NCI-H128 (cell line): ENCODE data around the gene FAM120A.

Source experiments
- DNase-seq: peaks from one replicate; lab custom pipeline; 2025; ENCODE audit not compliant: unreplicated experiment; lab: John Stamatoyannopoulos, UW

FAM120A gene

DNA sequence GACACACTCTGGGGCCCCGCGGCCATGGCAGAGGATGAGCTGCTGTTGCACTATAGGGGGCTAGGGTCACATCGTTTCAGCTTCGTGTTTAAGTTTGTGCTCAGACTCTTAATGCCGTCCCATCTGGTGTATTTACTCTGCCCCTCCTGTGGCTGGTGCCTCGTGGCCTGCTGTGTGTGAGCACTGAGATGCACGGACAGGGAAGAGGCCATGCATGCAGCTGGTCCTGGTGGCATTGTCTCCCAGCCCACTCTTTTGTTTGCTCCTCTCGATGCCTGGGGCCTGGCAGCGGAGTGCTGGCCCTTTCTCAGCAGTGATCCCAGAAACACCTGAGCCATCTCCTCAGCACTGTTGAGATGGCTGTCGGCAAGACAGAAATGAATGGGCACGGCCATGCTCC, 94.9 kb downstream of the FAM120A start:
- DNase-seq = no peak

DNA sequence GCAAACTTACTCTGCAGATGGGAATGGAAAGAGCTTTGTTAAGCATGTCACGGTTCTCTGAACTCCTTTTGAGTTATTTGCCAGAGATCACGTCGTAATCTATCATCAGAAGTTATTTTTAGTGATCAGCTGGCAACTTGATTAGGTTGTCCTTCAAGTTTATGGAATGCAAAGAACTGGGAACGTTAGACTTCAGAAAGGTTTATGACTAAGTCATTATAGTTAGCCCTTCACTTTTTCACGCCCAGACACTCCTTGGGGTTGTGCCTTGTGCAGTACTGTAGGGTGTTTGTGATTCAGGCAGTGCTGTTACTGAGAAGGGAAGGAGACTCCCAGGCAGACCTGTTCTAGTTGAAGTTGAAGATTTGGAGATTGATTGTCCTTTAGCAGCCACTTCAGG, 98.1 kb downstream of the FAM120A start:
- DNase-seq = no peak

DNA sequence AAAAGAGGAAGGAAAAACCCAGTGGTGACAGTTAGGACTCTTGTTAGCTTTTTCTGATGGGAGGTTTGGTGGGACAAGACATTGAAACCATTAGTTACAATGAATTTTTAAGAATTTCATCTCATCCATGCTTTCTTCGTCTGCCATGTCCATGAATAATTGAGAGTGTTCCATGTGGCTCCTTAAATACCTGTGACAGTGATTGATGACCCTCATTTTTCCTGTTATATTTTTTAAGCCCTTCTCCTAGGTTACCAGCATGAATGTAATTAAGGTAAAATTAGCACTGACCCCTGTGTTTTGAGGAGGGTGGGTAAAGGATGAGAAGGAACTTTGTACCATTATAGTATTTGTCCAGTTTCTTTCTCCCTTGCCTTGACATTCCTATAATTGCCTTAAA, 101.4 kb downstream of the FAM120A start:
- no peak for DNase-seq

DNA sequence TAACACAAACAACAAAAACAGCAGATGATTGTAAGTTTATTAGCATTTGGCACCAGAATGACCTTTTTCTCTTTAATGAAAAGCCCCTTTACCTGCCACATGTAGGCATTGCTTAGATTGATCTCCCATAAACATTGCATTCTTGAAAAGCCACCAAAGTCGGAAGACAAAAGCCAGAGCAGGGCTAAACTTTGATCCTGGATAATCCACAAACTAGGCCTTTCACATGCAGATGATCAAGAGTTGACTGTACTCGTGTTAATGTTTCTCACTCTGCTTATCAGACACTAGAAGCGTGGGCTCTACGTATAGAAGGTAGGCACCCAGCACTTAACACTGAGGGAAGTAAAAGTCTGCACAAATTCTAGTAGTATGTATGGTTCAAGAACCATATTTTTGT, 103.9 kb downstream of the FAM120A start:
- no peak for DNase-seq

DNA sequence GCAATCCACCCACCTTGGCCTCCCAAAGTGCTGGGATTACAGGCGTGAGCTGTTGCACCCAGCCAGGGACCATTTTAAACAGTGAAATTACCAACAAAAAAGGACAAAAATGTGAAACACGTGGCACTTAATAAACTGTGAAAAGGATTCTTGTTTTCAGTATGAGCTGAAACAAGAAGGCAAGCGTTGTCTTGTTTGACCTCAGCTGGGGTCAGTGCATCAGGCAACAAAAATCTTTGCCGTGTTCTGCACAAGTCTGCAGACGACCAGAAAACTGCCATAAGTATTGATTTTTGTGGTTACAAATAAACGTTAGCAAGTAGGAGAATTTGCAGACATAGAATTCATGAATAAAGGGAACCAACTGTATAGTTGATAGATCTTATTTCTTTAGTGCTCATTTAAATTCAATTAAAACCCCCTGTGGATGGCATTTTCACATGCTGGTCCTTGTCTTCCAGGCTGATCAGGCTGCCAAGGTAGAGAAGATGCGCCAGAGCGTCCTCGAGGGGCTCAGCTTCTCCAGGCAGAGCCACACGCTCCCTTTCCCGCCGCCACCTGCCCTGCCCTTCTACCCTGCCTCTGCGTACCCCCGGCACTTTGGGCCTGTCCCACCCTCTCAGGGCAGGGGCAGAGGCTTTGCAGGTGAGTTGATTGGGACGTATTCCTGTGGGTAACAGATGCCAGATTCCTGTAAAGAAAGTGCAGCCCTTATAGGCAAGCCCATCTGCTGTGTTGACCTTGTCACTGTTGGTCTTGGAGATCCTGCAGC, 106.1 kb downstream of the FAM120A start:
- DNase-seq = no peak

DNA sequence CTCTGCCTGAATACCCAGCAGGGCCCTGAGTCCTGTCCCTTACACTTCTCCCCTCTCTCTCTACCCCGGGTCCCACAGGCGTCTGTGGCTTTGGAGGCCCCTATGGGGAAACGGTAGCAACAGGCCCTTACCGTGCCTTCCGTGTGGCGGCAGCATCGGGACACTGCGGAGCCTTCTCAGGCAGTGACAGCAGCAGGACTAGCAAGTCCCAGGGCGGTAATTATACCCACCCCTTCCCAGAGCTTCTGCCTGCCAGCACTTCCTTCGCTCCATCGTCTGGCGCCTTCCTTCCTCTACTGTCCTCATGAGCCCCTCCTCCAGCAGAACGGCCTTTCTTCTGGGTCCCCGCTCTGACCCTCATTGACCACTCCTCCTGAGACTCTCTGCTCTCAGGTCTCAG, 107.0 kb downstream of the FAM120A start:
- DNase-seq = no peak

DNA sequence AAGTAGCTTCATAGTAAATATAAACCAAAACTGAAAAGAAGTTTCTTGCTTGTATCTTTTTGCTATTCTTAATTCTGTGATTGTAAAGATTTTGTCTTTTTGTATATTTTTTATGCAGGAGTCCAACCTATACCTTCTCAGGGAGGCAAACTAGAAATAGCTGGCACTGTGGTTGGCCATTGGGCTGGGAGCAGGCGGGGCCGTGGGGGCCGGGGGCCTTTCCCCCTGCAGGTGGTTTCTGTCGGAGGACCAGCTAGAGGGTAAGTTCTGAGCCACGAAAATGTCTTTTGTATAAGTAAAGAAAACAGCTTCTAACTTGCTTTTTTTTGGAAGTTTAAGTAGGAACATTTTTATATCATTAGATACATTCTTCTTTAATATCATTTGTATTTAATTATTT, 109.5 kb downstream of the FAM120A start:
- DNase-seq = no peak

DNA sequence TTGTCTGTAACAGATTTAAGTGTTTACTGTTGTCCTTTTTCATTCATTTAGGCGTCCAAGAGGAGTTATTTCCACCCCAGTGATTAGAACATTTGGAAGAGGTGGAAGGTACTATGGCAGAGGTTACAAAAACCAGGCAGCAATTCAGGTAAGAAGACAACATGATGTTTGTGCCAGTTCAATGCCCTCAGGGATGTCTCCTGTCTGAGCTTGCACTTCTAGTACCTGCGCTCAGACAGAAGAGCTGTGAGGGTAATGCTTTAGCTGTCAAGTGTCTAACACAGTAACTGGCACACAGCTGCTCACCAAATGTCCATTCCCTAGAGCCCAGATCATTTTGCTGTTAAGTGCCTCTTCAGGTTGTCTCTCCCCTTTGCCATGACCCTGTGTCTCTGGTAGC, 110.7 kb downstream of the FAM120A start:
- no peak for DNase-seq

DNA sequence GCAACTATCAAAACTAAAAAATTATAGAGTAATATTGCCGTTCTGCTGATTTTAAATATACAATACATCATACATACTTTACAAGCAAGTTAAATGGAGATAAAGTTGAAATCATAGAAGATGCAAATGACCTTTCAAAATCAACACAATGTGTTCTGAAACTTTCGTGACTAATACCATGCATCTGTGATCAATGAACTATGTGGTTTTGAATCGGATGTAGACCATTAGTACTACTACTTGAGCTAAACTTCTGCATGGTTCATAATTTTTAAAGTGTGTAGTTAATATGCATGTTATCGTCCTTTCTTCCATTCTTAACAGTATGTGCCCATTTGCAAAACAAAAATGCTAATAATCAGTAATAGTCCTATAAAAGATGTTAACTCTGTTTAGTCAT, 113.6 kb downstream of the FAM120A start:
- no peak for DNase-seq

DNA sequence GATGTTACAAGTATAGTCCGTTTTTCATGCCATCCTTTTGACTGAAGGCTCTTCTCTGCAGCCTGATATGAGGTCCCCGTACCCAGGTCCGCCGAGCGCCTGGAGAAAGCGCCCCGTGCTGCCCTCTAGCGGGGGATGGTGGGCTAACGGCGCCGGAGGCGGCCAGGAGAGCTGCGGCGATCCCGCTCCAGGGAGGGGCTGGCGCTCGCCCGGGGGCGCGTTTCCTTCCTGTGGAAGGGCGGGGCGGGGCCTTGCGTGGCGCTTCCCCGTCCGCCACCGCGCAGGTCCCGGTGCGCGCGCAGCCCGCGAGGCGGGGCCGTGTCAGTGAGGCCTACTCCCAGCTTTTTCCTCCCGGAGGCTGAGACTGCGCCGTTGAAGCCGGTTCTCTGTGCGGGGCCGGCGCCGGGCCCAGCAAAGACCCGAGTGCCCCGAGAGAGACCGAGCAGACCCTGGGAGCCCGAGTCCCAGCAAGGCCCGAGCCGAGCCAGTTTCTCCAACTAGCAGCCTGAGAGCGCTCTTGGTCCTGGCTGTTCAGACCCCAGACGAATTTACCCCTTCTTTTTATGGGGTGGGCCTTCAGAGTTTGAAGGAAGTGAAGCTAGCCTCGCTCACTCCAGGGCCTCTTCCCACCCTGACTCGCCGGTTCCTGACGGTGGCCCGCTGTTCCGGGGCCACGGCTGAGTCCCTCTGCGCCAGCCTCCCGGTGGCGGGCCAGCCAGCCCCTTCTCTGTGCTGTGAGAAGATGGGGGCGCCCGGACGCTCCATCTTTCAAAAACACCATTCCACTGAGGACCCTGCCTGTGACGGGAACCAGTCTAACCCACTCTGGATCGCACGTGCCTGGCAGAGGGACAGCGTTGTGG, 115.2 kb downstream of the FAM120A start:
- peak; percentile 94 for DNase-seq

DNA sequence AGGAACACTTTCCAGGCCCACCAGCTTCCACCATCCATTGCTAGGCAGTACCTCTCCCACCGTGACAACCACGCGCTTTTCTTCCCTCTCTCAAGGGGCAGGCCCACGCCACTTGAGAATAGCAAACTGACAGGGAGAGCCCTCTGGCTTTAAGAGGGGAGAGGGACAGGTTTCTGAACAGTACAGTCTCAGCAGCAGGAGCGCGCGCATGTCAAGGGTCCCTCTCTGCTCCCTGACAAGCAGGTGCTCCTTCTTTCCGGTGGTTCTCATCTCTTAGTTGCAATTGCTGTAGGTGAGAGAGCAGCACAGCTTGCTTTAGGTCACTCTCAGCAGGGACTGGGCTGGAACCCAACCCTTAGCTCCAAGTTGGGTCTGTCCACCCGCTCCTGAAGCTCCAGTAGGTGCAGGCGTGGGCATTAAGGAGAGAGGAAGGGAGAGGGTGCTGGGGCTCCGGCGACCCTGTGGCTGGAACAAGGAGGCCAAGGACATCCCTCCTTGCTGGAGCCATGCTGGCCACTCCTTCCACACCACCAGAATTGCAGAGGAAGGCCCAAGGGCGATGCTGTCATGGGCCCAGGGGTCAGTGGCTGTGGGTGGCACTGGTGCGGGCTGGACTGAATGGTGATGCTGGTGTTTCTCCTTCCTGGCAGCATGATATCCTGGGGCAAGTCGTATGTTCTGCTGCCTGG, 115.9 kb downstream of the FAM120A start:
- DNase-seq = no peak

DNA sequence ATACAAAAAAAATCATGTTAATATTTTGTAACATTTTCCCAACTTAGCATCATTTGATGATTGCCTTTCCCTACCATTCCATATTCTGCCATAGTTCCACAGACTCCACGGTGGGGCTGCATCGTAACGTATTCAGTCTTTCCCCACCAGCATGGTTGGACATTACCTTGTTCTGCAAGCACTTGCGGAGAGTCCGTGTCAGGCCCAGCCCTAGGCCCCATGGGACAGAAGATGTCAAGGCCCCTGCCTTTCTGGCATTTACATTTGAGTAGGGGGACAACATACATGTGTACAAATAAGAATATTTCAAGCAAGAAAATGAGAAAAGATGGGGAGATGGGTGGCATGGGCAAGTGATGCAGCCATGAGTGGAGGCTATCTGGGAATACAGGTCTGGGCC, 116.7 kb downstream of the FAM120A start:
- no peak for DNase-seq

DNA sequence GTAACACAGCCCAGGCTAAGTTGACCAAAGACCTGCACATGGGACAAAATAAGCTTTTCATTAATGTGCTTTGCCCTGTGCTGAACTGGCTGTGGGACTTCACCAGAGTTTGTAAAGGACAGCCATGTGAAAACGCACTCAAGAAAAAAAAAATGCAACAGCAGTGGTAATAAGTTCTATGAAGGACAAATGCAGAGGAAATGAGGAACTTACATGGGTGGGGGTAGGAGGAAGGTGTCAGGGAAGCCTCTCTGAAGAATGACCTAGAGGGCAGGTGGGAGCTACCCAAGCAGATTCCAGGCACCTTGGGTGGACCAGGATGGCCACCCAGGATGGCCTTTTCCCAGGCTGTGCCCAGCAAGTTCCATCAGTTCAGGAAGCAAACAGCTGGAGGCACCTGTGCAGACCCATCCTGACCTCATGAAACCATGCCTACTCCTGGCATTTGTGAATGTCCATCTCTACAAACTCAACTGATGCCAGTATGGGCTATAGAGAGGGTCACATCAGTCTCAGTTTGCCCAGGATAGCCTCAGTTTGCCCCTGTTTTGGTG, 118.2 kb downstream of the FAM120A start:
- no peak for DNase-seq

DNA sequence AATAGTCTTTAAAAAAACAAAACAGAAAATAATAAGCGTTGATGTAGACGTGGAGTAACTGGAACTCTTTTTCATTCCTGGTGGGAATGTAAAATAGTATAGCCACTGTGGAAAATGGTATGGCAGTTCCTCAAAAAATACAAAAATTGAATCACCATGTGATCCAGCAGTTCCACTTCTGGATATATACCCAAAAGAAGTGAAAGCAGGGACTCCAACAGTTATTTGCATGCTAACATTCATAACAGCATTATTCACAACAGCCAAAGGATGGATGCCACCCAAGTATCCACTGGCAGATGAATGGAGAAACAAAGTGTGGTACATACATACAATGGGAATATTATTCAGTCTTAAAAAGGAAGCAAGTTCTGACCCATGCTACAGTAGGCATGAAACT, 120.7 kb downstream of the FAM120A start:
- no peak for DNase-seq

DNA sequence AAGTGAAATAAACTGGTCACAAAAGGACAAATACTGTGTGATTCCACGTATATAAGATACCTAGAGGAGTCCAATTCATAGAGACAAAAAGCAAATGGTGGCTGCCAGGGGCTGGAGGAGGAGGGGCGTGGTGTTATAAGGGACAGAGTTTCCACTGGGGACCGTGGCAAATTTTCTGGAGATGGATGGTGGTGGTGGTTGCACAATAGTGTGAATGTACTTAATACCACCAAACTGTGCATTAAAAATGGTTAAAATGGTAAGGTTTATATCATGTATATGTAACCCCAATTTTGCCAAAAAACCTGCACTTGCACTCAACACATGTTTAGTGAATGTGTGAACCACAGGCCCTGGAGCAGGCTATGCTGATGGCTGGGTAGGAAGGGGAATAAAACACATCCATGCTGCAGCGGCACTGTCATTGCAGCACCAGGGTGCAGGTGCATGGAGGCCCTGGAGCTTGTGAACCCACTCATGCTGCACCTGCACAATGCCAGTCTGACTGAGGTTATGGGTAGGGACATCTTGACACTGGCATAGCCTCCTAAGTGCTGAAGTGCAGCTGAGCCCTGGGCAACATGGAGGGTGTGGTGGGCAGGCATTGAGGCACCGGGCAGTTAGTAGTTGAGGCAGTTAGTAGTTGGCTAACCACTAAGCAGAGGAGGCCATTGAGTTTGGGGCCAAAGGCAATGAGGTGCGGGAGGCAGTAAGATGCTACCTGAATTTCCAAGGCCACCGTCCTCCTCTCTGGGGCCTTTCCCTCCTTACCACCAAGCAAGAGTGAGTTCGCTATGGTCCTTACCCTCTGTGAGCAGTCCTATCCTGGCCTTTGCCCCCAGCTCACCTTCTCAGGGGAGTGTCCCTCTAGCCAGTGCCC, 121.4 kb downstream of the FAM120A start:
- DNase-seq = no peak

DNA sequence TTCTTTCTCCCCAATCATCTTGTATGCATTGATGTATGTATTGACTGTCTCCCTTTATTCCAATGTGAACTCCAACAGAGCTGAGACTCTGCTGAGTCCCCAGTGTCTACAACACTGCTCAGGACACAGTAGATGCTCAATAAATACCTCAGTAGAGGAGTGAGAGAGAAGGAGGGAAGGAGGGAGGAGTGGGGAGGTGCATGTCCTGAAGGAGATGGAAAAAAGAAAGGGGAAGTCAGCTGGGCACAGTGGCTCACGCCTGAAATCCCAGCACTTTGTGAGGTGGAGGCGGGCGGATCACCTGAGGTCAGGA, 122.0 kb downstream of the FAM120A start:
- no peak for DNase-seq

DNA sequence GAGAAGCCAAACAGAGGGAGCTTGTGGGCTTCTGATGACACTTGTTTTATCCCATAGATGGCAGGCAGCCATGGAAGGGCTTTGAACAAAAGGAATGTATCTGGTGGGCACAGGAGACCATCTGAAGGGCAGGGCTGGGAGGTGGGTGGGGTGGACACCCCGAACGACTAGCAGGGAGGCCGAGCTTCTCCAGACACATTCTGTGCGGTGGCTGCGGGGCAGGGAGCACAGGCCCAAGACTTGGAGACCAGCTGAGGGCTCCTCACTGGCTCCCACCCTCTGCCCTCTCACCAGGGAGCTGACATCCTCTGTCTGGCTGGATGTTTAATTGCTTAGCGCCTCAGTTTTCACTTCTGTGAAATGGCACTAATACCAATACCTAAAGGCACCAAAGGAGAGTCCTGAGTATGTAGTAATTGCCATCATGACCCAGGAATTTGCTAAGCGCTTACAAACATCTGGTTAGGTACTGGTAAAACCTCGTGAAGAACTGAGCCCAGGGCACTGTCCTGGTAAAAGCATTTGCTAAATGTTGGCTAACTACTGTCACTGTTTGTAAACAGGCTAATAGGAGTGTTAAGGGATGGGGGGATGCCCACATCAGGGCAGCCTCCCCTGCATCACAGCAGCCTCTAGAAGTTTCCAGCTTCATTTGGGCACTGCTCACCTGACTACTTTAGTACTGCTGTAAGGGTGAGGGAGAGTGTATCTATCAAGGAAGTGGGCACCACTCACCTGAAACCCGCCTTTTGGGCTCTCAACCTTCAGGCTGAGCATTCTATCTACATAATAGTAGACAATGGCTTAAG, 122.8 kb downstream of the FAM120A start:
- no peak for DNase-seq

DNA sequence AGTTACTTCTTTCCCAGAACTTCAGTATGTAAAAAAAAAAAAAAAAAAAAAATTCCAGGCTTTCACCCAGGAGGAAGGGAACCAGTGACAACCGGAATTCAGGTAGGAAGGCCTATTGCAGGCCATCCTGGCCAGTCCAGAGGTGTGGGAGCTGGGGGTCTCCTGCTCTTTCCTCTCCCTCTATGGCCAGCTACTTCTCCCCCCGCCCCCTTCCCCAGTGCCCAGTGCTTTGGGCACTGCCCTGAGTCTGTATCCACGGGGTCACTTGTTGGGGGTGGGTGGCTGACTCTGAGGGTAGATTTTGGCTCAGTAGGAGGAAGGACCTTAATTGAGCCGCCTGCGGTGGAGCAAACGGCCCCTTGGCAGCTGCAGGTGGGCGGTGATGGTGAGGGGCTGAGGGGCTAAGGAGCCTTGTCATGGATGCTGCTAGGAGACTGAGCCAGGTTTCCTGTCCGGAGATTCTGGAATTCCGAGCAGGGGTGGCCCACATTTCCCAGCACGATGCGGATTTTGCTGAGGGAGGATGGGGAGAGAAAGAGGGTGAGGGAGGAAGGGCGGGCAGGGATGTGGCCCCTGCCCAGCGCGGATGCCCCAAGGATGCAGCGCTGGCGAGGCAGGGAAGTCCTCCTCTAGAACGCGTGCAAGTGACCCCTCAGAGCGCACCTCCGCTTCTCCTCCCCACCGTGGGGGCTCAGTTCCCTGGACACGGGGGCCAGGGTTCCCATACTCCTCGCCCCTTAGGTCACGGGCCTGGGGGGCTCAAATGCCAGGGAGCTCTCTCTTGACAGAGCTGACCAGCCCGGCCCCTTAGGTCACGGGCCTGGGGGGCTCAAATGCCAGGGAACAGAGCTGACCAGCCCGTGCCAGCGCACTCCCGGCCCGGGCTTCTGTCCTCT, 123.7 kb downstream of the FAM120A start:
- no peak for DNase-seq

DNA sequence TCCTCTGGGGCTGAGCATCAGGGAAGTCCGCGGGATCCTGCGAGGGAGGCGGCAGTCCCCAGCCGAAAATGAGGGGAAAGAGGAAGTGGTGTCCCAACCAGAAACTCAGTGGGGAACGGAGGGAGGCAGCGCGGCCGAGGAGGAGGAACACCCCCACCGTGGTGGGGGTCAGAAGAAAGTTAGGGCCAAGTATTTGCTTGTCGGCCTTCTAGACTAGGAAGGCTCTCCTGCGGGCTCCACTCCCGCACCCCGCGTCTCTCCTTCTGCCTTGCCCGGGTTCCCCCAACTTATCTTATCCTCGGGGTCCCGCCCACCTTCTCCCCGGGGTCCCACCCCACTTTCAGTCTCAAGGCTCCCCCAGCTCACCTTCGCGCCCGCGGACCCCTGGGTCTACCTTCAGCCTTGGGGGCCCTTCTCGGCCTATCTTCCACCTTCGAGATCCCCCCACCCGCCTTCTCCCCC, 124.3 kb downstream of the FAM120A start:
- no peak for DNase-seq
